Motor neuron (in vitro differentiated cells): ENCODE results near the gene ZNF860. TPM values are rescaled to one million over a fixed set of nuclear protein-coding genes. Genes with fewer than 3 reads are reported as not detected.
"Not testable (repeated sequence)": the region's sequence is repeated elsewhere in the genome, so short reads cannot be mapped to it uniquely, and the experiment has no call there.

Source experiments
- ATAC-seq, 8 experiments: fragments of 200-7000 bp; cut with Tn5 transposase; replicated peaks in 6 of 8; 2 replicates each; pipeline ENCODE4 v1.8.0; 2021; ENCODE audit warnings: mild to moderate bottlenecking in 8 of 8, moderate library complexity in 8 of 8
- H3K27ac ChIP-seq, 2 donors: fragments of 250-450 bp; sonication (Bioruptor Pico); 2 replicates each; pipeline ENCODE4 v1.9.0; 2021; ENCODE audit warnings: antibody characterized with exemption in 2 of 2, mild to moderate bottlenecking in 2 of 2, moderate library complexity in 1 of 2
- H3K4me1 ChIP-seq, 2 donors: fragments of 250-450 bp; sonication (Bioruptor Pico); replicated peaks in 1 of 2; 2 replicates each; pipeline ENCODE4 v1.6.1; 2021; ENCODE audit warnings: antibody characterized with exemption in 2 of 2, mild to moderate bottlenecking in 2 of 2, moderate library complexity in 1 of 2
- H3K4me3 ChIP-seq, 5 donors: fragments of 250-450 bp; sonication (Bioruptor Pico); 2 replicates each; pipeline ENCODE4 v1.9.0; 2021; ENCODE audit warnings: antibody characterized with exemption in 5 of 5, mild to moderate bottlenecking in 5 of 5, moderate library complexity in 4 of 5
- WGBS, 10 experiments: fragments of 450-650 bp; shearing (Covaris generic); methylation state at CpG; one replicate each; pipeline ENCODE4 v1.0.0; 2022; 5-methylcytosine and 5-hydroxymethylcytosine counted together
- in situ Hi-C, 9 experiments: fragments of 400-800 bp; cut with MboI; loops; one replicate each; pipeline ENCODE4 v1.15.0; 2021; ENCODE audit warnings: low sequenced_read_pairs in 9 of 9, low pct_unique_long_range_greater_than_20kb in 2 of 9; ENCODE audit not compliant: unreplicated experiment in 9 of 9
- total RNA-seq, 8 experiments: library from RNA; unstranded; fragments of 300-600 nt; gene quantifications; 2 replicates each; pipeline versions ENCODE4 v1.2.3 to v1.2.4, GENCODE V29; 2022

Gene ZNF860
- total RNA-seq, 8 experiments from 2014 or later = 0.13 to 1.7 (median 0.38) TPM; not detected in 1

DNA sequence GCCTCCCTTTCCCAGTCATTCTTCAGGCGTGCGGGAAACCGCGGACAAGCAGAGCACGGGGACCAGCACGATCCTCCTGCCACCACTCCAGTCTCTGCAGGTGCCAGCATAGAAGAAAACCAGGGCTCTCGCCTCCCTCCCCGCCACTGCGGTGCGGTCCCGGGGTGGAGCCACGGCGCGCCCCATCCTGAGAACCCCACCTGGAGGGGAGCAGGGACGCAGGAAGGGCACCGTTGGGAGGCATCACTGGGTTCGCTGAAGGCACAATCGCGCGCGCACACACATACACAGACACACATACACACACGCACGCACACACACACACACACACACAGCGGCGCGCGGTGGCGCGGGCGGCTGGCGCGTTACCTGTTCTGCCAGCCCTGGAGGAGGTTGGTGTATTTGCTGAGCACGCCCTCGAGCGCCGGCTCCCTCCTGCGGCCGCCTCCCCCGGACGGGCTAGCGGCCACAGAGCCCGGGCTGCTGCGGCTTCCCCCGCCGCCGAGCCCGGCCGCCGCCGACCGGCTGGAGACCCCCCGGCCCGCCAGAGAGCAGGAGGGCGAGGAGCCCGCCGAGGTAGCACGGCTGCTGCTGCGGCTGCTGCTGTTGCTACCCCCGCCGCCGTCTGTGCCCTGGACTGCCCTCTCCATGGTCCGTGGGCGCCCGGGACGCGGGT, 882 bp upstream of the ZNF860 start:
- H3K27ac ChIP-seq = peak overlapping the region in 1 of 2 donors; percentile 66
- 0 to 3% (median 0%) methylated on average over 5 to 31 of the region's 66 CpGs; no CpG with 5 or more reads in 6 of the 10 experiments for WGBS, 10 experiments
- H3K4me1 ChIP-seq = peaks cover 2 to 5% of the 10 kb centered on the region in 2 donors
- peak; percentile 48 to 81 (median 75) for ATAC-seq
- in situ Hi-C loops = no loop called here
- H3K4me3 ChIP-seq = peak overlapping the region; percentile 41 to 52 (median 48)

DNA sequence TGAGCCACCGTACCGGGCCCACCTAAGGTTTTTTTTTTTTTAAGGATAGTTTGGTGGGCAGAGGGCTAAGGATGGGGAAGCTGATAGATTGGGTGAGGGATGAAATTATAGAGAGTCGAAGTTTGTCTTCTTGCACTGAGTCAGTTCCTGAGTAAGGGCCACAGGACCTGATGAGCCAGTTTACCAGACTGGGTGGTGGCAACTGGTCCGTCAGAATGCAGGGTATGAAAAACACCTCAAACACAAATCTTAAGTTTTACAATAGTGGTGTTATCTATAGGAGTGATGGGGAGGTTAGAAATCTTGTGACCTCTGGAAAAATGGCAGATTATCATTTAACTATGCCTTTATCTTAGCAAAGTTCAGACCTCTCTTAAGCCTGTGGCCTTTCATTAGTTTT, 2.8 kb downstream of the ZNF860 start:
- Histone ChIP-seq H3K27ac (no peak overlapping the region), H3K4me1 (peaks cover 2 to 5% of the 10 kb centered on the region in 2 donors), H3K4me3 (no peak overlapping the region)
- ATAC-seq = no peak
- in situ Hi-C loops = no loop called here
- 80 to 100% (median 96%) methylated on average over 1 to 4 of the region's 4 CpGs; no CpG with 5 or more reads in 3 of the 10 experiments for WGBS, 10 experiments

DNA sequence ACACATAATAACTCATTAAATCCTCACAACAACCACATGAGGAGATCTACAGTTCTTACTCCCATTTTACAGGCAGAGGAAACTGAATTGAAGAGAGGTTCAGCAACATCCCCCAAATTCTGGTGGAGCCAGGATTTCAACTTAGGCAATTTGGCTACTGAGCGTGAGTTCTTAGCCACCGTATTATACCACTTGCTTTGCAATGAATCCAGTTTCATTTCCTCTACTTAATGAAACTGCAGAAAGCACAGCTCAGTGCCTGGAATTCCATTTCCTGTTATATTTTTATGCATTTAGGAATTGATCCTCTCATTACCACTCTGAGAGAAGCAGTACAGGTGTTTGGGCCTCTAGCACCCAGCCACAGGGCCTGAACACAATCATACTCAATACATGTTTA, 4.3 kb downstream of the ZNF860 start:
- ATAC-seq = no peak
- Histone ChIP-seq H3K4me1 (no peaks in the 10 kb centered on the region), H3K27ac (no peak overlapping the region), H3K4me3 (no peak overlapping the region)
- in situ Hi-C loops = no loop called here
- 80 to 100% (median 100%) methylated on average over 1 to 2 of the region's 2 CpGs; no CpG with 5 or more reads in 5 of the 10 experiments for WGBS, 10 experiments

DNA sequence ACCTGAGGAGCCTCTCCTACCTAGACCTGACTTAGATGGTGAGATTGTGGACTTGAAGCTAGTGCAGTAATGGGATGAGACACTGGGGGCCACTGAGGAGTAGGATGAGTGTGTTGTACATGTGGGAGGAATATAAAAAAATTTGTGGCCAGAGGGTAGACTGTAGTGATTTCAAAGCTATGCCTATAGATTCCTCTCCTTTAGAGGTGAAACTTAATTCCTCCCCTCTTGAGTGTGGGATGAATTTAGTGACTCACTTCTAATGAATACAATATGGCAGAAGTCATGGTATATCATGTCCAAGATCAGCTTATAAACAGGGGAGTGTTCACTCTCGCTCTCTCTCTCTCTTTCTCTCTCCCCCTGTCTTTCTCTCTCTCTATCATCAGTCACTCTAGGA, 6.7 kb downstream of the ZNF860 start:
- Histone ChIP-seq H3K4me1 (no peaks in the 10 kb centered on the region), H3K27ac (no peak overlapping the region), H3K4me3 (no peak overlapping the region)
- 80% methylated on average over 1 of the region's 1 CpG; no CpG with 5 or more reads in 9 of the 10 experiments for WGBS, 10 experiments
- in situ Hi-C loops = no loop called here
- no peak for ATAC-seq

DNA sequence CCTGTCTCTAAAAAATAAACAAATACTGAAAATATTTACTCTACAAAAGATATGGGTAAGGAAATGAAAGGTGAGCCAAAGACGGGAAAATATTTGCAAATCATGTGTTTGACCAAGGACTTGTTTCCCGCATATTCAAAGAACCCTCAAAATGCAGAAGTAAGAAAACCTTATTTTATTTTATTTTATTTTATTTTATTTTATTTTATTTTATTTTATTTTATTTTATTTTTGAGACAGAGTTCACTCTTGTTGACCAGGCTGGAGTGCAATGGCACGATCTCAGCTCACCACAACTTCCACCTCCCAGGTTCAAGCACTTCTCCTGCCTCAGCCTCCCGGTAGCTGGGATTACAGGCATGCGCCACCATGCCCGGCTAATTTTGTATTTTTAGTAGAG, 11.4 kb downstream of the ZNF860 start:
- 53 to 100% (median 87%) methylated on average over 2 to 6 of the region's 6 CpGs for WGBS, 10 experiments
- H3K4me3 ChIP-seq, in situ Hi-C loops, H3K4me1 ChIP-seq, ATAC-seq, H3K27ac ChIP-seq: not testable (repeated sequence)

DNA sequence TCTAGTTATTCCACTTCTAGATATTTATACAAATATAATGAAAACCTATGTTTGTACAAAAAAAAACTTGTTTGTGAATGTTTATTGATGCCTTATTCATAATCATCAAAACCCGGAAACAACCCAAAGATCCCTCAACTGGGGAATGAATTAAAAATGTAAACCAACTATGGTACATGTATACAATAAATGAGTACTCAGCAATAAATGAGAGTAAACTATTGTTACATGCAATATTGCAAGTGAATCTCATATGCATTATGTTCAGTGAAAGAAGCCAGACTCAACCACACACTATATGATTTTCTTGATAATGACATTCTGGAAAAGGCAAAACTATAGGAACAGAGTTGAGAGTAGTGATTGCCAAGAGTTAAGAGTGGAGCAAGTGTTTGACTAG, 12.3 kb downstream of the ZNF860 start:
- WGBS, 10 experiments = 36 to 100% (median 100%) methylated on average over 1 of the region's 1 CpG; no CpG with 5 or more reads in 2 of the 10 experiments
- in situ Hi-C loops = no loop called here
- no peak overlapping the region for H3K4me3 ChIP-seq
- no peak overlapping the region for H3K27ac ChIP-seq
- H3K4me1 ChIP-seq = no peaks in the 10 kb centered on the region
- no peak for ATAC-seq

DNA sequence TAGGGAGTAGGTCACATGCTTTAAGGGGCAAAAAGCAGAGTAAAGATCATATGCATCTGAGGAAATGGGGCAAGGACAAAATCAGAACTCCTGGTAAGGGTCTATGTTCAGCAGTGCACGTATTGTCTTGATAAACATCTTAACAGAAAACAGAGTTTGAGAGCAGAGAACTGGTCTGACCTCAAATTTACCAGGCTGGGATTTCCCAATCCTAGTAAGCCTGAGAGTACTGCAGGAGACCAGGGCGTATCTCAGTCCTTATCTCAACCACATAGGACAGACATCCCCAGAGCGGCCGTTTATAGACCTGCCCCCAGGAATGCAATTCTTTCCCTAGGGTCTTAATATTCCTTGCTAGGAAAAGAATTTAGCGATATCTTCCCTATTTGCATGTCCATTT, 13.5 kb downstream of the ZNF860 start:
- WGBS, 10 experiments = 35 to 100% (median 80%) methylated on average over 1 to 4 of the region's 5 CpGs; no CpG with 5 or more reads in 1 of the 10 experiments
- H3K27ac ChIP-seq, ATAC-seq, H3K4me1 ChIP-seq, in situ Hi-C loops, H3K4me3 ChIP-seq: not testable (repeated sequence)

DNA sequence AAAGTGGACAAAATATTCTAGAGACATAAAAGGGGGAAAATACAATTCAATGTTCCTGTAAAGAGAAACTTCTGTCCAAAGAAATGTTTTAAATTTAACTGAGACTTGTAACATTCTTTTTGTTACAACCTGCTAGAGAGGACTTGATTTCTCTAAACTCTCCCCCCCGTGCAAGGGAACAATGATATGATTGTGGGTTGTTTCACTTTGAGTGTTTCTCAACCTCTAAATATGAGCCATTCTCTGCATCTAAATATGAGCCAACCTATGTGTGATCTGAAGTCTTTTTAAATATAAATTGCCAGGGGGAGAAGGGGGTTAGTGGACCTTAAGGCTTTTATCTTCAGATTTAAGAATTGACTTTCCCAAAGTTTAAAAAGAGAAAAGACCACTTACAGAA, 14.6 kb downstream of the ZNF860 start:
- ATAC-seq = no peak
- H3K4me1 ChIP-seq = no peaks in the 10 kb centered on the region

DNA sequence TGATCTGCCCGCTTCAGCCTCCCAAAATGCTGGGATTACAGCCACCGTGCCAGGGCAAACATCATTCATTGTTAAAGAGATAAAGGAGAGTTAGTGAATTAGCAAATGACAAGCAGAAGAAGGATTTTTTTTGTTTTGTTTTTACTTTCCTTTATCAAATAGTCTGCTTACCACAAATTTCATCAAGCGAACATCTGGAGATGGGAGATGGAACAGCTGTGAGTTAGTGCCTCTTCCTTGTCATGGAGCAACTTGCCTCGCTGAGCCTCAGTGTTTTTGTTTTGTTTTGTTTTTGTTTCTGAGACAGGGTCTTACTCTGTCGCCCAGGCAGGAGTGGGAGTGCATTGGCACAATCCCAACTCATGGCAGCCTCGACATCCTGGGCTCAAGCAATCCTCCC, 15.9 kb downstream of the ZNF860 start:
- in situ Hi-C loops = no loop called here
- no peak overlapping the region for H3K27ac ChIP-seq
- H3K4me1 ChIP-seq = no peaks in the 10 kb centered on the region
- no peak overlapping the region for H3K4me3 ChIP-seq
- ATAC-seq = no peak
- WGBS, 10 experiments = 52 to 95% (median 80%) methylated on average over 2 to 6 of the region's 6 CpGs

More for the DNA sequence above, 14.6 kb downstream of the ZNF860 start:
- WGBS, 10 experiments = 14 to 91% (median 80%) methylated on average over 1 of the region's 1 CpG; no CpG with 5 or more reads in 3 of the 10 experiments
- H3K27ac ChIP-seq = no peak overlapping the region
- H3K4me3 ChIP-seq = no peak overlapping the region
- in situ Hi-C loops = no loop called here

DNA sequence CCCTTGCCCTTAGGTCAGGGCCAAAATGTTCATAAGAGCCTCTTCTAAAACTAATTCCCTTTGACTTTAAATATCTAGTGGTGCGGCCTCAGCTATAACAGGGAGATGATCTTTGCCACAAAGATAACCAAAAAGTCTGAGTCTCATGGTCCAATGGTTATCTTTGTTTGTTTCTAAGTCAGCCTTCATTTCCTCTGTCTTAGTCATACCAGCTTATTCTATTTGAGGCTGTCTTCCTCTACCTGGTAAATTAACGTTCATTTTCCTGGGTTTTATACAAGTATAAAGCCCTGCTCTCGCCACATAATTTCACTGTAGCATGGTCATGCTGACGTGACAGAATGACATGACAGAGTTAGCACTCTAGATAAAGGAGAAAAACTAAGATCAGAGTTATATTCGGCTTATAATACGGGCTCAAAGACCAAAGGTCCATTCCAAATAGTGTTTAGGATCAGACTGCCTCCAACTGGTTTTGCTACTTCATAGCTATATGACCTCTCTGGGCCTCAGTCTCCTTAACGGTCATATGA, 18.4 kb downstream of the ZNF860 start:
- Histone ChIP-seq H3K4me1 (no peaks in the 10 kb centered on the region), H3K4me3 (no peak overlapping the region), H3K27ac (no peak overlapping the region)
- no peak for ATAC-seq
- 59 to 92% (median 89%) methylated on average over 2 to 7 of the region's 7 CpGs; no CpG with 5 or more reads in 1 of the 10 experiments for WGBS, 10 experiments
- in situ Hi-C loops = loop anchor here in 1 of 9 experiments (25.0 kb wide), 1 partner anchor 137 kb away; no protein-coding TSS in a partner anchor

DNA sequence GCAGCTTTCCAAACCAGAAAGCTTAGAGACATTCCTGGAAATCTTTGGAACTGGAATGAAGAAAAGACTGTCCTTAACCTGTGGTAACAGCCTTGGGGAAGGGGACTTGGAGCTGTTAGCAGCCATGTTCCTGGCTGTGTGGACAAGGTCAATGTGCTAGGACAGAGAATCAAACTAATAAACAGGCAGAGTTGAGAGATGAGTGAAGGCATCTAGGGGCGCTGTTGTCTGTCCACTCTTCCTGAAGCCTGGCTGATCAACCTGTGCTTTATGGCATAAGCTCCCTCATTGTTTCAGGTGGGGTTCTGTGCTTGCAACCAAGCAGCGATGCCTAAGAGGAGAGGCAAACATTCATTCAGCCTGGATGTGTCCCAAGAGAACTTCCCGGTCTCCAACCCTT, 19.3 kb downstream of the ZNF860 start:
- WGBS, 10 experiments = 61 to 100% (median 91%) methylated on average over 2 to 3 of the region's 3 CpGs; no CpG with 5 or more reads in 5 of the 10 experiments
- H3K4me1 ChIP-seq = no peaks in the 10 kb centered on the region
- H3K27ac ChIP-seq = no peak overlapping the region
- ATAC-seq = no peak
- in situ Hi-C loops = loop anchor here in 1 of 9 experiments (25.0 kb wide), 1 partner anchor 136 kb away; no protein-coding TSS in a partner anchor
- H3K4me3 ChIP-seq = no peak overlapping the region

DNA sequence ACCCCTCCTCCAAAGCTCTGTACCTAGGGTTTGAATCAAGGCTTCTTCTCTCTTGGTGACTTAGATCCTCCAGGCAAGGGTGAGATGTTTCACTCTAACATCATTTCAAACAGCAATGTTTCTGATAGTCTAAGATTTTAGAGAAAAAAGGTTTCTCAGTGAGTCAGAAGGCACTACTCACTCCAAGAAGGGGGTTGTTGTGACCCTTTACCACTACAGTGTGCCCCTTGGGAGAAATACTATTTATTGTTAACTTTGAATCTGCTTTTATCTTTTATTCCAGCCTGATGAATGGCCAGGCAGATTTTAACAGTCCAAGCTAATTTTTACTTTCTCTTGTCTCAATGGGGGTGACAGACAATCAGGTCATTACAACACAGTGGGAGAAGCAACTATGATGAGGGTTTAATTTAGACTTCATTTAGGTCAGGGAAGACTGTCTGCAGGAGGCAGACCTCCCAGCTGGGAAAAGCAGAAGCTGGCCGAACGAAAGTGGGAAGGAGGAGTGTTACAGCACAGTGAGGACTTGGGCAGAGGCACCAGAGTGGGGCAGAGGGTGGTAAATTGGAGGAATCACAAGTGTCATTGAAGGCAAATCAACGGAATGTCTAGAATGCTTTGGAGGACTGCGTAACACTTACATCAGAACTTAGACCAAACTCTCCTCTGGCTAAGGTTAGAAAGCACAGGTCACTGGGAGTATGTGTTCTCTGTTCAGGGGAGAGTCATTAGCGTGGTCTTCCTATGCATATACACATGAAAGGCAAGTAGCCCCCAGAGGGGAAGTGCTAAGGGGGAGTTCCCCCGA, 21.2 kb downstream of the ZNF860 start:
- in situ Hi-C loops = loop anchor here in 1 of 9 experiments (25.0 kb wide), 1 partner anchor 135 kb away; no protein-coding TSS in a partner anchor
- Histone ChIP-seq H3K4me1 (no peaks in the 10 kb centered on the region), H3K27ac (no peak overlapping the region), H3K4me3 (no peak overlapping the region)
- 20 to 92% (median 56%) methylated on average over 1 to 5 of the region's 6 CpGs; no CpG with 5 or more reads in 3 of the 10 experiments for WGBS, 10 experiments
- ATAC-seq = no peak

DNA sequence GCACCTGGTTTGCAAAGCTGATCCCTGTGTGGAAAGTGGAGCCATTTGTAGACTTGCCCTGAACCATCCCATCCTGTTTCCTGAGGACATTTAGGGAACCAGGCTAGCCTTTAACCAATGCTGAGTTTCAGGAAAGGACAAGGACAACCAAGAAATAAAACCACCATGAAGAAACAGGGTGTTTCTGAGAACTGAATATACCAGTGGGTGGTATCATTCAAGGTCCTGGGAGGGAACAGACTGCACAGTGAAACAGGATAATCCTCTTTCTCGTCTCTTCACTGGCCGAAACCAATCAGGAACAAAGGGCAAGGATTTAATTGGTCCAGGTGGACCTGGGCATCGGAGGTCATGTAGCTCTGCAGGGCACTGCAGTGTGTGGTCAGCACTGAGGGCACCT, 21.8 kb downstream of the ZNF860 start:
- H3K4me3 ChIP-seq = no peak overlapping the region
- no peak overlapping the region for H3K27ac ChIP-seq
- 0 to 90% (median 83%) methylated on average over 1 to 2 of the region's 3 CpGs; no CpG with 5 or more reads in 5 of the 10 experiments for WGBS, 10 experiments
- in situ Hi-C loops = loop anchor here in 1 of 9 experiments (25.0 kb wide), 1 partner anchor 134 kb away; no protein-coding TSS in a partner anchor
- no peaks in the 10 kb centered on the region for H3K4me1 ChIP-seq
- no peak for ATAC-seq
